ENCODE results near the gene ZC3H12A.
"Not testable (repeated sequence)": the region's sequence is repeated elsewhere in the genome, so short reads cannot be mapped to it uniquely, and the experiment has no call there.

Gene ZC3H12A

GRCh38 chr1:37502791-37503190 is 28.4 kb downstream of the ZC3H12A start:
- DNase-seq = not testable (repeated sequence)

GRCh38 chr1:37506740-37507139 is 32.4 kb downstream of the ZC3H12A start:
- DNase-seq = no peak

- DNase-seq = no peak
Observed at GRCh38 chr1:37509181-37509580, 34.8 kb downstream of the ZC3H12A start.

GRCh38 chr1:37513795-37514349 is 39.5 kb downstream of the ZC3H12A start:
- DNase-seq = no peak

- DNase-seq = peak; percentile 80
Observed at GRCh38 chr1:37514350-37515184, 40.2 kb downstream of the ZC3H12A start, which contains the start of gene MEAF6. Gene MEAF6 (minus strand): TSS chr1:37514766. CDS start chr1:37514746, 20 bp downstream.

GRCh38 chr1:37515185-37516034 is 41.0 kb downstream of the ZC3H12A start:
- no peak for DNase-seq

- DNase-seq = no peak
Observed at GRCh38 chr1:37517569-37517968, 43.2 kb downstream of the ZC3H12A start.

- not testable (repeated sequence) for DNase-seq
Observed at GRCh38 chr1:37518241-37518640, 43.9 kb downstream of the ZC3H12A start.

GRCh38 chr1:37518929-37519328 is 44.5 kb downstream of the ZC3H12A start:
- DNase-seq = not testable (repeated sequence)

GRCh38 chr1:37519613-37520012 is 45.2 kb downstream of the ZC3H12A start:
- no peak for DNase-seq

- not testable (repeated sequence) for DNase-seq
Observed at GRCh38 chr1:37529888-37530287, 55.5 kb downstream of the ZC3H12A start.

- DNase-seq = not testable (repeated sequence)
Observed at GRCh38 chr1:37532418-37533156, 58.2 kb downstream of the ZC3H12A start.

- DNase-seq = no peak
Observed at GRCh38 chr1:37533317-37534093, 59.1 kb downstream of the ZC3H12A start.
